ENCODE results near the gene MTIF2. TPM values are rescaled to one million over a fixed set of nuclear protein-coding genes. Genes with fewer than 3 reads are reported as not detected.

MTIF2 gene
- total and polyA plus RNA-seq, 9 of the 15 experiments (the other 6 are each of a cell fraction or from before 2014, with no cell fraction given) = 58.7 to 143 (median 105) TPM

DNA sequence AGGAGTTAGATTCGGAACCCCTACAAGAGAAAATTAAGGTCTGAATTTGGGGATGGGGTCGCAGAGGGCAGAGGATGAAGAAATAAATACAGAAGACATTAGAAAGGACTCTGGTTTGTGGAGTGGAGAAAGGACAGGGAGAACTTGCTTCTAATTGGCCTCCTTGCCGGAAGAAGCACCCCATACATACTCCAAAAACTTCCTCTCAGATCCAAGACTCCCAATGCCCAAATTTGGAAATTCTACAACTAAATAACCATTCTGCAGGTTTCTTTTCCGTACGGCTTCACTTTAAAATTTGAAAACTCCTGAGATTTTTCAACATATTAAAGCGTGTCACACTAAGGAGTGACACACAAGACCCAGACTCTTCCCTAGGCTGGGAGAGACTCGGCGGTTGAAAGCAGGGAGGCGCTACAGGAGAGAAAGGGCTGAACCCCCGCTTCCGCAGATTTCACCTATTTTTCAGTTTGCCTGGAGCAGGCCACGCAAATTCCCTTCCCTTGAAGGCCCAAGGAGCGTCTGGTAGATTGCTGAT is 37.4 kb downstream of the MTIF2 start:
- no peaks in the 10 kb centered on the region for H3K27me3 ChIP-seq (ENCODE audit: control insufficient read depth in 2 of 2, insufficient read depth in 2 of 2, low read length in 2 of 2)
- H3K9me1 ChIP-seq (ENCODE audit: control insufficient read depth, insufficient read depth, low read length) = no peaks in the 10 kb centered on the region
- H3K9me3 ChIP-seq (replicated peaks; ENCODE audit: control insufficient read depth, insufficient read depth, low read depth, low read length) = no peaks in the 10 kb centered on the region
- H3K36me3 ChIP-seq (ENCODE audit: control insufficient read depth, insufficient read depth, low read length) = peaks cover 39% of the 10 kb centered on the region
- peak overlapping the region; percentile 99 for H3K27ac ChIP-seq (ENCODE audit: extremely low read depth, low read depth, low read length)
- ATAC-seq (peak; percentile 10), DNase-seq (ENCODE audit: extremely low read depth in 1 of 4, low spot score in 3 of 4) (peak in 3 of 4 experiments; percentile 20 to 46 (median 46)), FAIRE-seq (no peak)
- peaks cover 77% of the 10 kb centered on the region for H3K79me2 ChIP-seq (ENCODE audit: control insufficient read depth, insufficient read depth, low read length)
- BruUV-seq (replicated peaks) = TSS peak; percentile 69
- 1% methylated on average over 12 of the region's 13 CpGs for WGBS (ENCODE audit: insufficient coverage, low coverage, missing lambda C conversion rate)
- H4K20me1 ChIP-seq (replicated peaks; ENCODE audit: control insufficient read depth, insufficient read depth, low read length) = no peaks in the 10 kb centered on the region; the same call in 1 of the 2 replicates
- intact Hi-C loops (cut with micrococcal nuclease) (loop anchor here (2.0 to 5.0 kb wide), 3 partner anchors 179 to 385 kb away; partner anchors contain the start of genes CCDC88A, PPP4R3B and RTN4), in situ Hi-C loops (cut with MboI) (no loop called here)
- H2AFZ ChIP-seq (ENCODE audit: low read depth, low read length) = peak overlapping the region; percentile 100
- ChIA-PET POLR2A (interaction anchor here (0.6 kb wide), 1 partner anchor 35 kb away, joined by 4 read pairs; no protein-coding TSS in a partner anchor), CTCF (ENCODE audit: low intra/inter-chr PET ratio) (no interaction called here)
- peak overlapping the region; percentile 79 for H3K4me3 ChIP-seq
- H3K4me2 ChIP-seq (ENCODE audit: insufficient read depth, low read length) = peak overlapping the region; percentile 96
- H3K9ac ChIP-seq (ENCODE audit: insufficient read depth in 1 of 2, low read depth in 2 of 2, low read length in 2 of 2) = peak overlapping the region; percentile 99 to 100; a peak in 3 of 4 replicates
- peaks cover 21 to 37% of the 10 kb centered on the region in 2 experiments for H3K4me1 ChIP-seq (replicated peaks in 1 of 2; ENCODE audit: control insufficient read depth in 2 of 2, insufficient read depth in 2 of 2, low read length in 2 of 2)
- TF ChIP-seq SNRNP70 (optimal IDR thresholded peaks at IDR 0.05; ENCODE audit: low read depth, low read length) = no peak
- no peak for TF ChIP-seq MTA2 (IDR thresholded peaks at IDR 0.05; ENCODE audit: low read depth)
- no peak for TF ChIP-seq RHOXF2B (CRISPR knock-in tag; conservative IDR thresholded peaks at IDR 0.05)
- 0 out of 2 replicates have a peak, but pooled peaks have one; percentile 40 for TF ChIP-seq FOSL1 (tag; conservative IDR thresholded peaks at IDR 0.05)
- TF ChIP-seq SETDB1 (IDR thresholded peaks at IDR 0.05; ENCODE audit: low read length) = no peak
- TF ChIP-seq VEZF1 (CRISPR knock-in tag; IDR thresholded peaks at IDR 0.05) = no peak
- no peak for TF ChIP-seq HMG20A (CRISPR knock-in tag; conservative IDR thresholded peaks at IDR 0.05)
- no peak for TF ChIP-seq ZNF165 (CRISPR knock-in tag; IDR thresholded peaks at IDR 0.05; ENCODE audit: borderline replicate concordance)
- no peak for TF ChIP-seq ZNF282 (CRISPR knock-in tag; IDR thresholded peaks at IDR 0.05)
- peak in 1 of 2 experiments; percentile 0; a peak in 1 of 4 replicates for TF ChIP-seq SIN3A (IDR thresholded peaks at IDR 0.05; ENCODE audit: borderline replicate concordance in 2 of 2, control insufficient read depth in 1 of 2, low read depth in 2 of 2, low read length in 2 of 2)
- no peak for TF ChIP-seq ETS2 (tag; IDR thresholded peaks at IDR 0.05; ENCODE audit: borderline replicate concordance, poor library complexity, severe bottlenecking)
- TF ChIP-seq, protein P1, sequence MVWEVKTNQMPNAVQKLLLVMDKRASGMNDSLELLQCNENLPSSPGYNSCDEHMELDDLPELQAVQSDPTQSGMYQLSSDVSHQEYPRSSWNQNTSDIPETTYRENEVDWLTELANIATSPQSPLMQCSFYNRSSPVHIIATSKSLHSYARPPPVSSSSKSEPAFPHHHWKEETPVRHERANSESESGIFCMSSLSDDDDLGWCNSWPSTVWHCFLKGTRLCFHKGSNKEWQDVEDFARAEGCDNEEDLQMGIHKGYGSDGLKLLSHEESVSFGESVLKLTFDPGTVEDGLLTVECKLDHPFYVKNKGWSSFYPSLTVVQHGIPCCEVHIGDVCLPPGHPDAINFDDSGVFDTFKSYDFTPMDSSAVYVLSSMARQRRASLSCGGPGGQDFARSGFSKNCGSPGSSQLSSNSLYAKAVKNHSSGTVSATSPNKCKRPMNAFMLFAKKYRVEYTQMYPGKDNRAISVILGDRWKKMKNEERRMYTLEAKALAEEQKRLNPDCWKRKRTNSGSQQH (CRISPR knock-in tag; IDR thresholded peaks at IDR 0.05) = no peak
- no peak for TF ChIP-seq NUFIP1 (IDR thresholded peaks at IDR 0.05; ENCODE audit: partially characterized antibody)
- TF ChIP-seq ZNF668 (CRISPR knock-in tag; IDR thresholded peaks at IDR 0.05) = no peak
- TF ChIP-seq ZNF696 (CRISPR knock-in tag; conservative IDR thresholded peaks at IDR 0.05) = no peak
- TF ChIP-seq SRF (CRISPR knock-in tag; IDR thresholded peaks at IDR 0.05) = peak in 1 of 2 experiments; percentile 93; a peak in 2 of 4 replicates
- TF ChIP-seq, protein P2, sequence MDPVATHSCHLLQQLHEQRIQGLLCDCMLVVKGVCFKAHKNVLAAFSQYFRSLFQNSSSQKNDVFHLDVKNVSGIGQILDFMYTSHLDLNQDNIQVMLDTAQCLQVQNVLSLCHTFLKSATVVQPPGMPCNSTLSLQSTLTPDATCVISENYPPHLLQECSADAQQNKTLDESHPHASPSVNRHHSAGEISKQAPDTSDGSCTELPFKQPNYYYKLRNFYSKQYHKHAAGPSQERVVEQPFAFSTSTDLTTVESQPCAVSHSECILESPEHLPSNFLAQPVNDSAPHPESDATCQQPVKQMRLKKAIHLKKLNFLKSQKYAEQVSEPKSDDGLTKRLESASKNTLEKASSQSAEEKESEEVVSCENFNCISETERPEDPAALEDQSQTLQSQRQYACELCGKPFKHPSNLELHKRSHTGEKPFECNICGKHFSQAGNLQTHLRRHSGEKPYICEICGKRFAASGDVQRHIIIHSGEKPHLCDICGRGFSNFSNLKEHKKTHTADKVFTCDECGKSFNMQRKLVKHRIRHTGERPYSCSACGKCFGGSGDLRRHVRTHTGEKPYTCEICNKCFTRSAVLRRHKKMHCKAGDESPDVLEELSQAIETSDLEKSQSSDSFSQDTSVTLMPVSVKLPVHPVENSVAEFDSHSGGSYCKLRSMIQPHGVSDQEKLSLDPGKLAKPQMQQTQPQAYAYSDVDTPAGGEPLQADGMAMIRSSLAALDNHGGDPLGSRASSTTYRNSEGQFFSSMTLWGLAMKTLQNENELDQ (CRISPR knock-in tag; IDR thresholded peaks at IDR 0.05; ENCODE audit: borderline replicate concordance) = no peak
- no peak for TF ChIP-seq ZBED1 (IDR thresholded peaks at IDR 0.05)
